AG09309 (cell line): ENCODE measurements around the gene SCN5A.

Experiments
- DNase-seq: peaks from one replicate; pipeline ENCODE4 v3.0.0-alpha.2; 2010; ENCODE audit warnings: low read depth
- H3K4me3 ChIP-seq: 2 replicates; pipeline ENCODE4 v1.5.1; 2011; ENCODE audit warnings: mild to moderate bottlenecking, low read depth, low read length, moderate library complexity; ENCODE audit not compliant: control insufficient read depth
- TF ChIP-seq, protein P1 (sequence below): IDR thresholded peaks from 2 replicates; pipeline ENCODE4 v1.5.1; 2011; ENCODE audit warnings: mild to moderate bottlenecking, low read depth, low read length, inconsistent platforms; ENCODE audit not compliant: insufficient read depth, control insufficient read depth; ENCODE audit errors: missing control alignments

The SCN5A gene

DNA sequence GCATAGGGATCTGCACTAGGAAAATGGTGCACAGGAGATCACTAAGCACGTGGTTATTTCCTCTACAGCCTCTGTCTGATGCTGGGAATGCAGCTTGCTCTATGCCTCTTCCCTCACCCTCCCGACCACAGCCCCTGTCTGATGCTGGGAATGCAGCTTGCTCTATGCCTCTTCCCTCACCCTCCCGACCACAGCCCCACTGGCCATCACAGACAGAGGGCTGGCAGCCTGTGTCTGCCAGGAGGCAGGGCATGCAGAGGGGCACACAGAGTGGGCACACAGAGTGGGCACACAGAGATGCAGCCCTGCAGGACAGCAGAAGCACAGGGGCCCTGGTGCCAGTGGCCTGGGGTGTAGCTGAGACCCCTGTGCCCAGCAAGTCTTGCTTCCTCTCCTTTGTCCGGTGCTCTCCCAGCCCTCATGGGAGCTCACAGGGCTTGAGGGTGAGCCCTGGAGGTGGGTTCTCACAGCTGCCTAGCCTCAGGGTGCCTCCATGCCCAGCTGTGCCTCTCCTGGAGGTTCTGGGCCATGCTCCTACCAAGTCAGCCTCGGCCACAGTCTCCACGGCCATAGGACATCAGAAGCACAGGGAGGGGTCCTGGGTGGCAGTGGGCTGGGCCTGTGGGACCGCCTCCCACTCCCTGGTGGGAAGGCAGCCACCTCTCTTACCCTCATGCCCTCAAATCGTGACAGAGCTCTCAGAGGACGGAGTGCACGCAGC, 87.6 kb downstream of the SCN5A start:
- DNase-seq: no peak
- no peak overlapping the region for H3K4me3 ChIP-seq
- TF ChIP-seq, protein P1, sequence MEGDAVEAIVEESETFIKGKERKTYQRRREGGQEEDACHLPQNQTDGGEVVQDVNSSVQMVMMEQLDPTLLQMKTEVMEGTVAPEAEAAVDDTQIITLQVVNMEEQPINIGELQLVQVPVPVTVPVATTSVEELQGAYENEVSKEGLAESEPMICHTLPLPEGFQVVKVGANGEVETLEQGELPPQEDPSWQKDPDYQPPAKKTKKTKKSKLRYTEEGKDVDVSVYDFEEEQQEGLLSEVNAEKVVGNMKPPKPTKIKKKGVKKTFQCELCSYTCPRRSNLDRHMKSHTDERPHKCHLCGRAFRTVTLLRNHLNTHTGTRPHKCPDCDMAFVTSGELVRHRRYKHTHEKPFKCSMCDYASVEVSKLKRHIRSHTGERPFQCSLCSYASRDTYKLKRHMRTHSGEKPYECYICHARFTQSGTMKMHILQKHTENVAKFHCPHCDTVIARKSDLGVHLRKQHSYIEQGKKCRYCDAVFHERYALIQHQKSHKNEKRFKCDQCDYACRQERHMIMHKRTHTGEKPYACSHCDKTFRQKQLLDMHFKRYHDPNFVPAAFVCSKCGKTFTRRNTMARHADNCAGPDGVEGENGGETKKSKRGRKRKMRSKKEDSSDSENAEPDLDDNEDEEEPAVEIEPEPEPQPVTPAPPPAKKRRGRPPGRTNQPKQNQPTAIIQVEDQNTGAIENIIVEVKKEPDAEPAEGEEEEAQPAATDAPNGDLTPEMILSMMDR: no peak

DNA sequence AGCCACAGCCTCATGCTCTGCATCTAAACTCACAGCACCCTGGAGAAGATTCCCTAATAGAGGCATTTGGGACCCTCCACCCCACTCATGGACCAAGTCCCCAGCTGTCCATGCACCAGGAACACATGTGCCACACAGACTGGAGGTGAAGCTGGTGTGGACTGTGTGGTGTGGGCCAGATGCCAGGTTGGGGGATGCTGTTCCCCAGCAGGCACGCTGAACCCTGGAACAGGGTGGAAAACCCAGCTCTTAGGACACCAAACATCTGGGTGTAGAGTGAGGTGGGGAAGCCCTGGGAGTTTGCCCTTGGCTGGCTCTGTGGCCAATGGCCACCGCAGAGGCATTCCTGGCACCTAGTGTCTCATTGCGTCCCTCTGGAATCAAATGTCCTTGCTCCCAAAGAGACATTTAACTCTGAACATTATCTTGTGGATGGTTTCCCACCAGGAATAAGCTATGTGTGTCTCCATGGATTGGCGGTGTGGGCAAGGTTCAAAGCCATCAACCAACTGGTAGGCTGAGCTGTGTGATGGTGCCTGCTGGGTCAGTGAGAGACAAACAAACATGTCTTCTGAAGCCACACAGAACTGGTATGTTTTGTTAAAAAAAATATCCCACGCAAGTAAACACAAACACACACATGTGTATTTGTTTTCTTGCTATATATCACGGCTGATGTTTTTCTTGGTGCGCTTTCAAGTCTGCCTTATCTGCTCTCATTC, 88.3 kb downstream of the SCN5A start:
- TF ChIP-seq, protein P1: no peak
- no peak overlapping the region for H3K4me3 ChIP-seq
- no peak for DNase-seq

DNA sequence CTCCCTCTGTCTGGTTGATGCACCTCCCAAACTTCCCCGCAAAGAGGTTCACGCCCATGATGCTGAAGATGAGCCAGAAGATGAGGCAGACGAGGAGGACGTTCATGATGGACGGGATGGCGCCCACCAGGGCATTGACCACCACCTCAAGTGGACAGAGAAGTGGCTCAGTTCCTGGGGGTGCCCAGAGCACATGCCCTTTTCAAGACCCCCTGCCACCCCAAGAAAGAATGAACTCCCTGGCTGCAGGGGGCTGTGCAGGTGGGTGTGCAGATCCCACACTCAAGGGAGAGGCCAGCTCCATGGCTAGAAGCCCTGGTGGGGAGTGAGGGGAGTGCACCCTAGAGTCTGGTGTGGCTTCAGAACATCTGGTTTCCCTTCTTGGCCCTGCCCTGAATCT, 89.2 kb downstream of the SCN5A start:
- no peak overlapping the region for H3K4me3 ChIP-seq
- DNase-seq: no peak
- TF ChIP-seq, protein P1: no peak

DNA sequence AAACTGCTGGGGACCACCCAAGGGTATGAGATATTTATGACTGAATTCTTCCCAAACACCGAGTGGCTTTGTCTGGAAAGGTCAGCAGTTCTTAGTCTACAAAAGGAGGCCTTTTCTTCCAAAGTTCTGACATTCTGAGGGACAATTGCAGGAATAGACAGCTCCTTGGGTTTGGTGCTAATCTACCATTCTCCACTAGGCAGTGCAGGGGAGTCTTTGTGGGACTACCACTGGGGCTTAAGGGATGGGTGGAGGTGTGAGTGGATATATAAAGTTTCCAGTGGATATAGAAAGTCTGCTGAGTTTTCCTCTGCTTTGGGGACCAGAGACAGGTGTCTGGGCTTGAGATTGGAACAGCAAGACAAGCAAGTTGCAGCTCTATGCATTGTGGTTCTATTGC, 90.6 kb downstream of the SCN5A start:
- DNase-seq: no peak
- TF ChIP-seq, protein P1: no peak

DNA sequence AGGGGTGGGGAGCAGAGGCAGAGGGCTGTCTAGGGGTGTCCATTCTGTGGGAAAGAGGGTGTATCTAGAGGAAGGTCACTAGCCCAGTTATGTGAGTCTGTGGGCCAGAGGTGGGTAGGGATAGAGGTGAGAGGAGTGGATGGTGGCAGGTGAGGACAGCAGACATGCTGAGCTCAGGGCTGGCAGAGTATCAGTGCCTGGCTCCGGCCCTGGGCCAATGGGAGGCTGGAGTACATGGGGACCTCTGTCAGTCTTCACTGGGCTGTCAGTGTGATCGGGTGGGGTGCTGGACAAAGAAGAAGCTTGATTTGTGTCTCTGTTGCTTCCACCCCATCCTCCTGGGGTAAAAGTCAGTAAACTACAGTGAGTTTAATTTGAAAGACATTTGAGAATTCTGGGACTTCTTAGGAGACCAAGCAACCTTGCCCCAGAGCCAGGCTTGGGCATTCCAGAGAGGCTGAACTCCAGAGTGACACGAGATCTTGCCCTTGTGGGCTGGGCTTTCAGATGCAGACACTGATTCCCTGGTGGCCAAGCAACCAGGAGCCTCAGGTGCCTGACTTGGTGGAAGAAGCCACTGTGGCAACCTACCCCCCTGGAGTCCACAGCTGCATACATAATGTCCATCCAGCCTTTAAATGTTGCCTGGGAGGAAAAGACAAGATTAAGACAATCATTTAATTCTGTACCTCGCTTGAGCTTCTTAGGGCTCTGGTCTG, 92.7 kb downstream of the SCN5A start:
- no peak overlapping the region for H3K4me3 ChIP-seq
- TF ChIP-seq, protein P1: no peak
- no peak for DNase-seq

More for the DNA sequence above, 90.6 kb downstream of the SCN5A start:
- H3K4me3 ChIP-seq: no peak overlapping the region

DNA sequence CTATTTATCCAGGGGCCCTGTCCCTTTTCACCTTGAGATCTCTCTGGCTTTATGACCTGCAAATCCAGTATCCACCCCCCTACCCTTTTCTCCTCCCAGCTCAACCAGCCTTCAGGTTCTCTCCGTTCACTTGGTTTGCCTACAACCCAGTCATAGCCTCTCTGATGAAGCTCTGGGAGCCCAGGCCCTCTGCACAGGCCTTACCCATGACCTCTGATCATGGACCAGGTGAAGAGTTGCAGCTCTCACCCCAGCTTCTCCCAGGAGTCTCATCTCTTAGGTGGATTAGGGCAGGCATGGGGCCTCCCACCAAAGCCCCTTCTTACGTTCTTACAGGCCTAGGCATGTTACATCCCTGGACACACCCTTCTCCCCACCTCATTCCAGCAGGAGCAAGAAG, 93.6 kb downstream of the SCN5A start:
- no peak overlapping the region for H3K4me3 ChIP-seq
- TF ChIP-seq, protein P1: no peak
- DNase-seq: no peak
